SU-DHL-6 (cell line): Measurements from ENCODE around the gene JCAD.

Experiments used
- H2AFZ ChIP-seq: fragments of 200-600 bp; sonication (generic); 2 replicates; pipeline ENCODE4 v1.6.1; 2014; ENCODE audit warnings: low read depth, mild to moderate bottlenecking, moderate library complexity, mixed read lengths, antibody characterized with exemption, low read length; ENCODE audit not compliant: severe bottlenecking
- H3F3A ChIP-seq: fragments of 200-600 bp; shearing (Covaris generic); 2 replicates; pipeline ENCODE4 v1.6.0; 2016; ENCODE audit warnings: antibody characterized with exemption, mild to moderate bottlenecking; ENCODE audit not compliant: insufficient read depth
- H3K27ac ChIP-seq: fragments of 200-600 bp; sonication (generic); 2 replicates; pipeline ENCODE4 v1.5.1; 2016; ENCODE audit warnings: low read depth, mild to moderate bottlenecking, low read length, moderate library complexity, mixed read lengths
- H3K27me3 ChIP-seq: fragments of 200-600 bp; sonication (generic), shearing (Covaris generic); 2 replicates; pipeline ENCODE4 v1.6.0; 2014; ENCODE audit warnings: mild to moderate bottlenecking, low read length
- H3K36me3 ChIP-seq: fragments of 200-600 bp; sonication (generic); 2 replicates; pipeline ENCODE4 v1.6.1; 2014; ENCODE audit warnings: mild to moderate bottlenecking, low read length, mixed read lengths
- H3K4me2 ChIP-seq: fragments of 300-600, 200-600 bp; shearing (Covaris generic), sonication (generic); 2 replicates; pipeline ENCODE4 v1.6.0; 2014; ENCODE audit warnings: low read length, low read depth, mild to moderate bottlenecking; ENCODE audit not compliant: poor library complexity, severe bottlenecking
- H3K4me3 ChIP-seq: fragments of 200-600 bp; sonication (generic); 2 replicates; pipeline ENCODE4 v1.5.1; 2014; ENCODE audit warnings: antibody characterized with exemption, low read length, mild to moderate bottlenecking, mixed read lengths; ENCODE audit not compliant: insufficient read depth, poor library complexity, severe bottlenecking
- H3K79me2 ChIP-seq: fragments of 200-600 bp; sonication (generic); 2 replicates; pipeline ENCODE4 v1.6.1; 2014; ENCODE audit warnings: mild to moderate bottlenecking, low read length, moderate library complexity; ENCODE audit not compliant: insufficient read depth
- H3K9ac ChIP-seq: fragments of 200-600 bp; sonication (generic); 2 replicates; pipeline ENCODE4 v1.7.0; 2014; ENCODE audit warnings: mild to moderate bottlenecking, low read length
- H3K9me2 ChIP-seq: fragments of 200-600 bp; sonication (generic); replicated peaks from 2 replicates; pipeline ENCODE4 v1.6.1; 2014; ENCODE audit warnings: low read length; ENCODE audit not compliant: insufficient read depth
- H3K9me3 ChIP-seq: fragments of 200-600 bp; sonication (generic); 2 replicates; pipeline ENCODE4 v1.6.1; 2014; ENCODE audit warnings: low read length, mixed read lengths; ENCODE audit not compliant: insufficient read depth
- H4K20me1 ChIP-seq: fragments of 200-600 bp; sonication (generic); 2 replicates; pipeline ENCODE4 v1.6.1; 2014; ENCODE audit warnings: low read depth, mild to moderate bottlenecking, antibody characterized with exemption, low read length, moderate library complexity, mixed read lengths
- CTCF ChIP-seq: fragments of 200-600 bp; sonication (generic); IDR thresholded peaks from one replicate; pipeline ENCODE4 v1.5.1; 2017; ENCODE audit warnings: antibody characterized with exemption, mild to moderate bottlenecking, low read length, moderate library complexity; ENCODE audit not compliant: insufficient read depth, poor library complexity, severe bottlenecking
- EZH2phosphoT487 ChIP-seq: fragments of 200-600 bp; sonication (generic), shearing (Covaris generic); conservative IDR thresholded peaks from 2 replicates; pipeline ENCODE4 v1.6.1; 2018; ENCODE audit warnings: mild to moderate bottlenecking, antibody characterized with exemption, low read length, moderate library complexity, mixed read lengths

JCAD gene

GRCh38 chr10:29970576-29970975 lies 88.8 kb downstream of the JCAD start:
- Histone ChIP-seq H4K20me1 (no peaks in the 10 kb centered on the region), H3K4me2 (no peak overlapping the region), H3K9me2 (no peaks in the 10 kb centered on the region), H3K9me3 (no peaks in the 10 kb centered on the region), H2AFZ (no peak overlapping the region), H3F3A (no peaks in the 10 kb centered on the region), H3K27ac (no peak overlapping the region), H3K79me2 (no peaks in the 10 kb centered on the region), H3K9ac (no peak overlapping the region), H3K4me3 (no peak overlapping the region), H3K27me3 (no peaks in the 10 kb centered on the region), H3K36me3 (no peaks in the 10 kb centered on the region)
- TF ChIP-seq CTCF: no peak
- TF ChIP-seq EZH2phosphoT487: no peak

- Histone ChIP-seq H3K27ac (no peak overlapping the region), H4K20me1 (no peaks in the 10 kb centered on the region)
Measured at GRCh38 chr10:29970012-29970396, 89.4 kb downstream of the JCAD start.

GRCh38 chr10:29969255-29970011 lies 90.0 kb downstream of the JCAD start:
- H2AFZ ChIP-seq: no peak overlapping the region
- no peaks in the 10 kb centered on the region for H3K9me2 ChIP-seq
- no peaks in the 10 kb centered on the region for H4K20me1 ChIP-seq
- H3K9me3 ChIP-seq: no peaks in the 10 kb centered on the region
- no peaks in the 10 kb centered on the region for H3K36me3 ChIP-seq
- H3K27ac ChIP-seq: no peak overlapping the region
- no peaks in the 10 kb centered on the region for H3K27me3 ChIP-seq
- no peak overlapping the region for H3K4me2 ChIP-seq
- no peaks in the 10 kb centered on the region for H3F3A ChIP-seq
- no peak overlapping the region for H3K9ac ChIP-seq
- H3K79me2 ChIP-seq: no peaks in the 10 kb centered on the region
- TF ChIP-seq CTCF (no peak), EZH2phosphoT487 (no peak)
- no peak overlapping the region for H3K4me3 ChIP-seq

More at GRCh38 chr10:29970012-29970396, 89.4 kb downstream of the JCAD start:
- no peak overlapping the region for H2AFZ ChIP-seq
- H3K9me3 ChIP-seq: no peaks in the 10 kb centered on the region
- no peak overlapping the region for H3K4me3 ChIP-seq
- H3K36me3 ChIP-seq: no peaks in the 10 kb centered on the region
- no peaks in the 10 kb centered on the region for H3K27me3 ChIP-seq
- H3K79me2 ChIP-seq: no peaks in the 10 kb centered on the region
- H3K4me2 ChIP-seq: no peak overlapping the region
- H3K9ac ChIP-seq: no peak overlapping the region
- H3F3A ChIP-seq: no peaks in the 10 kb centered on the region
- TF ChIP-seq EZH2phosphoT487 (no peak), CTCF (no peak)
- H3K9me2 ChIP-seq: no peaks in the 10 kb centered on the region
